A673 (cell line): ENCODE measurements around the gene CCL7. TPM values are rescaled to one million over a fixed set of nuclear protein-coding genes. Genes with fewer than 3 reads are reported as not detected.

Experiments used
- BruUV-seq: library from RNA; stranded (reverse); fragments of 400-500 nt; replicated peaks from 2 replicates; lab custom pipeline; 2021; lab: Mats Ljungman, UMichigan
- CTCF ChIA-PET: fragments of 300-600 bp; sonication (Branson Sonifier 250); formaldehyde crosslinking; loops from one replicate; lab custom pipeline; 2022; ENCODE audit warnings: antibody characterized with exemption; lab: Charles Lee
- POLR2A ChIA-PET: fragments of 300-600 bp; sonication (Branson Sonifier 250); formaldehyde crosslinking; loops from one replicate; lab custom pipeline; 2022; ENCODE audit warnings: antibody characterized with exemption; ENCODE audit not compliant: low non-redundant PET; lab: Charles Lee
- DNase-seq: peaks from one replicate; pipeline ENCODE4 v3.0.0-alpha.2; 2015; ENCODE audit warnings: low spot score
- H3K27ac ChIP-seq: fragments of 200-600 bp; sonication (generic); 2 replicates; pipeline ENCODE4 v1.5.1; 2016; ENCODE audit warnings: mixed run types, low read depth, mild to moderate bottlenecking, mixed read lengths, antibody characterized with exemption, low read length; ENCODE audit not compliant: poor library complexity, severe bottlenecking
- H3K27me3 ChIP-seq: fragments of 200-600 bp; sonication (generic); replicated peaks from 2 replicates; pipeline ENCODE4 v1.6.1; 2017; ENCODE audit warnings: mixed run types, low read depth, mild to moderate bottlenecking, mixed read lengths, antibody characterized with exemption, low read length; ENCODE audit not compliant: insufficient read depth, poor library complexity
- H3K36me3 ChIP-seq: fragments of 200-600 bp; sonication (generic); 2 replicates; pipeline ENCODE4 v1.6.1; 2016; ENCODE audit warnings: mixed run types, mild to moderate bottlenecking, mixed read lengths, antibody characterized with exemption, low read length; ENCODE audit not compliant: insufficient read depth, poor library complexity, severe bottlenecking
- H3K4me1 ChIP-seq: fragments of 200-600 bp; sonication (generic); 2 replicates; pipeline ENCODE4 v1.6.1; 2017; ENCODE audit warnings: mixed run types, mild to moderate bottlenecking, mixed read lengths, antibody characterized with exemption, low read length; ENCODE audit not compliant: insufficient read depth, poor library complexity, severe bottlenecking
- H3K4me3 ChIP-seq: fragments of 200-600 bp; sonication (generic); 2 replicates; pipeline ENCODE4 v1.5.1; 2016; ENCODE audit warnings: low read depth, mixed run types, mild to moderate bottlenecking, mixed read lengths, low read length; ENCODE audit not compliant: poor library complexity, severe bottlenecking
- H3K9me3 ChIP-seq: fragments of 200-600 bp; sonication (generic); 2 replicates; pipeline ENCODE4 v1.6.1; 2016; ENCODE audit warnings: mixed run types, low read depth, mild to moderate bottlenecking, mixed read lengths, antibody characterized with exemption, low read length; ENCODE audit not compliant: poor library complexity, severe bottlenecking
- CTCF ChIP-seq: fragments of 300-800, 200-600 bp; sonication (generic); conservative IDR thresholded peaks from 2 replicates; pipeline ENCODE4 v1.5.1; 2017; ENCODE audit warnings: low read depth, mild to moderate bottlenecking, antibody characterized with exemption, low read length, moderate library complexity, mixed read lengths
- EZH2 ChIP-seq: fragments of 200-600 bp; sonication (generic); IDR thresholded peaks from 2 replicates; pipeline ENCODE4 v1.6.1; 2017; ENCODE audit warnings: borderline replicate concordance, low read depth, mild to moderate bottlenecking, mixed read lengths, antibody characterized with exemption, low read length; ENCODE audit not compliant: poor library complexity, severe bottlenecking
- intact Hi-C: fragments of 100-400 bp; cut with micrococcal nuclease; formaldehyde crosslinking; loops from one replicate; pipeline ENCODE4 v1.10.0; 2022; ENCODE audit not compliant: unreplicated experiment
- total RNA-seq: library from RNA; stranded (reverse); gene quantifications from 2 replicates; pipeline ENCODE4 v1.2.3, GENCODE V29; 2021

Gene CCL7
- total RNA-seq, 1 experiment from 2014 or later, result not detected

DNA sequence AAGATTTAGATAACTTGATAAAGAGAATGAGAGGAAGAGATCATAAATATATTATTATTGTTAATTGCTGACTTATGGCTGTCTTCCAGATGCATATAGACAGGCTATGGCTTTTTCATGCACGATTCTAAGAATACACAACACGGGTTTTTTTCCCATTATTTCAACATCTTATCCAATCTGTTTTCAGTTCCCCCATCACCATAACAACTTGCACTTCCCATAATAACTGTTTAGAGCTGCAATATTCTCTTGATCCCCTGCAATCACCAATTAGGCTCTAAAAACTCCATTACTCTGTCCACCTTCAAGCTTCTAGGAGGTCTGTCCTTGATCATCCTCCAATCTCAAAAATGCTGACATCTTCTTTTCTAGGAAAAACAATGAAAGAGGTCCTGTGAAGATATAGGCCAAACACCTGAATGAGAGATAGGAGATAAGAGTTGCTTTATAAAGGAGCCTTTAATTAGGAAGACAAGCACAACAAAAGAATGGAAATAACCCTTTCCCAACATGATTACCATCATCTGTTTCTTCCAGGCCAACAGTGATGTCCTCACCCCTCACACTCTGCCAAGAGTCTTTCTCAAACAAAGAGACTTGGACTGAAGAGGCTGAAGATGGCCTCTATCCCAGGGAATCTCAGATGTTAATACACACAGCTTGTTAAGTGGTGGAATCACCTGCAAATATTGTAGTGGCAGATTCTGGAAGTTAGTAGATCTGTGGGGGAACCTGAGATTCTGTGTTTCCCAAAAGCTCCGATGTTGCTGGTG is 47.1 kb upstream of the CCL7 start:
- Histone ChIP-seq H3K36me3 (no peaks in the 10 kb centered on the region), H3K27me3 (no peaks in the 10 kb centered on the region), H3K9me3 (no peaks in the 10 kb centered on the region), H3K27ac (no peak overlapping the region), H3K4me3 (no peak overlapping the region), H3K4me1 (no peaks in the 10 kb centered on the region)
- DNase-seq, result no peak
- intact Hi-C loops, result no loop called here
- ChIA-PET CTCF (no interaction called here), POLR2A (no interaction called here)
- BruUV-seq, result no TSS peak
- TF ChIP-seq EZH2 (no peak), CTCF (no peak)

DNA sequence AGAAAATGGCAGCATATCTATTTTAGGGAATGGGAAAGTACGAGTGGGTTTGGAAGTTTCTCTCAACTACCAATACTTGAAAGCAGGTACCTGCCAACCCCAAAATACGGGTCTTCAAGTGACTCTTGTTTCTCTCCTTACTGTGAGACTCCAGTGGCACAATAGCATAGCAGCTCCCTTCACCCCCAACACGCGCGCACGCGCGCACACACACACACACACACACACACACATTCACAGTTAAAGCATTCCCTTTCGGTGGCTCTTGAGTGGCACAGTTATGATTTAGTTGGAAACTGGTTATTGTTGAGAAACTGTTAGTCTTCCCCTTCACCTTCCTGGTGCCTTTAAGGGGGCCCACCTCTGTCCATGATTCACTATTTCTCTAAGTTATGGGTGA is 45.0 kb upstream of the CCL7 start:
- BruUV-seq, result no TSS peak
- CTCF ChIA-PET, result no interaction called here

DNA sequence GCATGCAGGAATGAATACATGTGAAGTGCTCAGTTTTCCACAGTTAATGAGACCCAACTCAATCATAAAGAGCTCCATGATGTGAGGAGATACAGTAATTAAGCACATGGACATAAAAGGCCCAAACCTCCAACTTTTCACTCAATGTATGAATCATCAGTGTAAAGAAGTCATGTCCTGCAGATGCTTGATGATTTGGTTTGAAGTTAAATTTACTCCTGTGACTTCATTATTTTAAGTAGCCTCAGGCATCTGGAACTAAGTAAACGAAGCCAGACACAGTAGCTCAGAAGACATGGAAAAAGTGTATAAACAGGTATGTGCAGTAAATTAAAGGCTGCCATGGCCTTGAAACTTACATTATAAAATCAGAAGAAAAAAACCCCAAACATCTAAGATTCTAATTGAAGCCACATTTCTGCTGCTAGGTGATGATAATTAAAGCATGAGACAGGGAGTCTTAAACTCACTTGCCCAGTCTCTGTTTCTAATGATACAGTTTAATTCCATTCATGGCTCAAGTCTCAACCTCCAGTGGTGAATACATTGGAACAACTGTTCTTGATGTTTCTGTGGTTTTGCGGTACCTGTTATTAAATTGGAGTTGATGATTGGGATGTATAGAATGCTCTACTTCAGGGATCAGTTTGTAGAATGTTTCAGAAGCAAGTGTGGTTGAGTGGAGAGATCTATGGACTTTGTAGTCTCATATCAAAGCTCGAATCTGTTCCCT is 43.8 kb upstream of the CCL7 start:
- no peaks in the 10 kb centered on the region for H3K27me3 ChIP-seq
- POLR2A ChIA-PET, result no interaction called here
- H3K27ac ChIP-seq, result no peak overlapping the region
- H3K4me1 ChIP-seq, result no peaks in the 10 kb centered on the region
- DNase-seq, result no peak
- TF ChIP-seq CTCF, result no peak
- TF ChIP-seq EZH2, result no peak
- CTCF ChIA-PET, result no interaction called here
- no peaks in the 10 kb centered on the region for H3K36me3 ChIP-seq
- H3K9me3 ChIP-seq, result no peaks in the 10 kb centered on the region
- H3K4me3 ChIP-seq, result no peak overlapping the region
- intact Hi-C loops, result no loop called here
- no TSS peak for BruUV-seq

More for the DNA sequence above, 45.0 kb upstream of the CCL7 start:
- POLR2A ChIA-PET, result no interaction called here
- H3K9me3 ChIP-seq, result no peaks in the 10 kb centered on the region
- no peak overlapping the region for H3K4me3 ChIP-seq
- intact Hi-C loops, result no loop called here
- H3K4me1 ChIP-seq, result no peaks in the 10 kb centered on the region
- no peaks in the 10 kb centered on the region for H3K27me3 ChIP-seq
- H3K36me3 ChIP-seq, result no peaks in the 10 kb centered on the region
- TF ChIP-seq EZH2 (no peak), CTCF (no peak)
- DNase-seq, result no peak
- no peak overlapping the region for H3K27ac ChIP-seq
